Muscle layer of colon (tissue), 2 donors: Measurements from ENCODE around the gene C1QL2.

Experiments used
- H3K27ac ChIP-seq: one replicate; pipeline ENCODE4 v1.7.0; 2013; ENCODE audit warnings: low read depth, mild to moderate bottlenecking, low read length, moderate library complexity
- H3K27me3 ChIP-seq, 2 donors: one replicate each; pipeline ENCODE4 v1.7.0; 2013; ENCODE audit warnings: low read length in 2 of 2, mild to moderate bottlenecking in 2 of 2; ENCODE audit not compliant: insufficient read depth in 2 of 2, control insufficient read depth in 1 of 2
- H3K36me3 ChIP-seq: one replicate; pipeline ENCODE4 v1.7.0; 2013; ENCODE audit warnings: mild to moderate bottlenecking, low read length; ENCODE audit not compliant: insufficient read depth
- H3K4me1 ChIP-seq: one replicate; pipeline ENCODE4 v1.7.0; 2013; ENCODE audit warnings: mild to moderate bottlenecking, low read length; ENCODE audit not compliant: insufficient read depth
- H3K4me3 ChIP-seq, 2 donors: one replicate each; pipeline ENCODE4 v1.7.0; 2013; ENCODE audit warnings: low read length in 2 of 2, low read depth in 1 of 2, mild to moderate bottlenecking in 1 of 2, moderate library complexity in 1 of 2
- H3K9ac ChIP-seq: one replicate; pipeline ENCODE4 v1.7.0; 2013; ENCODE audit warnings: low read length
- H3K9me3 ChIP-seq: one replicate; pipeline ENCODE4 v1.7.0; 2013; ENCODE audit warnings: mild to moderate bottlenecking, low read length
- donor health status: abdominal sarcoma.
- donor health status: Adenocarcinoma of cecum.

Gene C1QL2

DNA sequence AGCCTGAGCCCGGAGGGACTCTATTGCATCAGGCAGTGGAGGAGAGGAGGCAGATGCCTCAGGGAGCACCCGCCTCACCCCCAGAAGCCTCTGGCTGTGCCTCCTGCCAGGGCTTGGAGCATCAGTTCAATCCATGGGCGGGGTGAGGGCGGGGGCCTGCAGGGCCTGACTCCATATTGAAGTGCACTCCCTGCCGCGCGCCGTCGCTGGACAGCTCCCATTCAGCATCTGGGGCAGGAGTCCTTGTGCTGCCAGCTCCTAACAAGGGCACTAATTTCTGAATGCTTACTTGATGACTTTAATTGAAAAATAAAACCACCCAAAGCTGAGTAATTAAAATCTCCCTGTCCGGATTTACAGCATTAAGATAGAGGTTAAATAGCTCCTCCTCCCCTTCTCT lies 23.8 kb downstream of the C1QL2 start:
- no peak overlapping the region for H3K4me3 ChIP-seq
- H3K36me3 ChIP-seq, result no peaks in the 10 kb centered on the region
- no peaks in the 10 kb centered on the region for H3K4me1 ChIP-seq
- H3K9ac ChIP-seq, result no peak overlapping the region
- H3K27ac ChIP-seq, result no peak overlapping the region
- no peaks in the 10 kb centered on the region for H3K9me3 ChIP-seq
- H3K27me3 ChIP-seq, result peaks cover 0 to 11% of the 10 kb centered on the region in 2 donors

- Histone ChIP-seq H3K27me3 (peaks cover 0 to 8% of the 10 kb centered on the region in 2 donors), H3K4me1 (no peaks in the 10 kb centered on the region), H3K9ac (no peak overlapping the region), H3K36me3 (no peaks in the 10 kb centered on the region), H3K9me3 (no peaks in the 10 kb centered on the region), H3K27ac (no peak overlapping the region), H3K4me3 (no peak overlapping the region)
Measured at GRCh38 chr2:119126650-119127049, 31.9 kb downstream of the C1QL2 start.

- H3K36me3 ChIP-seq, result no peaks in the 10 kb centered on the region
- no peaks in the 10 kb centered on the region for H3K4me1 ChIP-seq
- no peak overlapping the region for H3K4me3 ChIP-seq
- peaks cover 0 to 8% of the 10 kb centered on the region in 2 donors for H3K27me3 ChIP-seq
- no peak overlapping the region for H3K27ac ChIP-seq
- H3K9me3 ChIP-seq, result no peaks in the 10 kb centered on the region
- no peak overlapping the region for H3K9ac ChIP-seq
Measured at GRCh38 chr2:119123389-119123788, 35.2 kb downstream of the C1QL2 start.

GRCh38 chr2:119122663-119123062 lies 35.9 kb downstream of the C1QL2 start:
- H3K27ac ChIP-seq, result no peak overlapping the region
- H3K9ac ChIP-seq, result no peak overlapping the region
- H3K9me3 ChIP-seq, result no peaks in the 10 kb centered on the region
- no peaks in the 10 kb centered on the region for H3K4me1 ChIP-seq
- no peak overlapping the region for H3K4me3 ChIP-seq
- no peaks in the 10 kb centered on the region for H3K36me3 ChIP-seq
- H3K27me3 ChIP-seq, result peaks cover 0 to 8% of the 10 kb centered on the region in 2 donors

DNA sequence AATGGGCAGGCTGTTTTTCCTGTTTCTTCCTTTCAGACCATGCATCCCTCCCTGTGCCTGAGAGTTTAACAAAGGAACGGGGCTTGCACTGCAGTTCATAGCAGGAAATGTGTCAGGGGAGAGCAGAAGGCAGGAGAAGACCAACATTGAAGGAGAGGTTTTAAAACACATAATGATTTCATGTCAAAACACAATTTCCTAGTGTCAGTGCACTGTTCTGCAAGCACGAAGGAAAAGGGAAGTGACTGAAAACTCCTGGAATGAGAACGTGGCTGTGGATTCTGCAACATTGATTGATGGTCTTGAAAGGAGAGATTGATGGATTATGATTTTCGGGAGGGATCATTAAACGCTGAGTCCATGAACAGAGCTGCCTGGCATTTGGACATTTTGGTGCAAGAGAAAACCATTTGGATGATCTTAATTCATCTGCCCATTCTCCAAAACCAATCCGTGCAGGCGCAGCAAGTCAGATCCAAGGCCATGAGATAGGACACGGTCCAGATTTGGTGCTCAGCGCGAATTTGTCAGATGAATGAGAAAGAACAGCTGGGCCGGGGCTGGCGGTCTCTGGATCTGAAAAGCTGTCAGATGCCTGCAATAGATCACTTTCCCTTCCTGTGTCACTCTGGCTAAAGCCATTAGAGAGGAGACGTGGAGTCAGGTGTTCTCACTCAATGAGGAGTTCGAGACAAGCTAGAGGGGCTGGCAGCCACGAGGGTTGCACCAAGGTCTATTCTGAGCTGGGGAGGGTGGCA lies 38.4 kb downstream of the C1QL2 start:
- Histone ChIP-seq H3K27me3 (no peaks in the 10 kb centered on the region), H3K9ac (no peak overlapping the region), H3K9me3 (no peaks in the 10 kb centered on the region), H3K4me1 (no peaks in the 10 kb centered on the region), H3K27ac (no peak overlapping the region), H3K4me3 (no peak overlapping the region), H3K36me3 (no peaks in the 10 kb centered on the region)

DNA sequence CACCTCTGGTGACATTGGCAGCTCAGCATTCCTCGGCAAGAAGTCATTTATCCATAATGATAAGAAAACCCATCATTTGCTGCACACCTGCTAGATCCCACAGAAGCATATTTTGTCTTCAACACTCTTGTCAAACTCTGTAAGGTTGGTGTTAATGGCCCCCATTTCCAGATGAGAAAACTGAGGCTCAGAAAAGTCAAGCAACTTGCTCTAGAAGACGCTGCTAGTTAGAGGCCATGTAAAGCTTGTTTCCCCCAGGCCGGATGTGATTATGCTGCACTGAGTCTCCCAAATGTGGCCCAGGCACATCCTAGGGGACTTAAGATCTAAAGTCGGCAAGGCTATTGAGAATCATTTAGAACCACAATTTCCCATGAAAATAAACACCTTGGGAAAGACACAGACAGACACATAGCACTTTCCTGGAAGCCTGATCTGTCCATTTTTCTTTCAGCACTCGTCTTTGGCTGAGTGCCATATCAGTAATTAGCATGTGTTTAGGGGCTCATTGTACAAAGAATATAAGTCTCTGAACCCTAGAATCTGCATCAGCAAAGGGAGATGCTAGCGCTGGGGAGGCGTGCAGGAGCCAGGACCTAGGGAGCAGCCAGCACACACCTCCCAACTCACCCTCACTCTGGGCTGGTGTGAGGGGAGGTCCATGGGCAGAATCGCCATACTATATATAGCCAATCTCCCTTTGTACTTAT lies 39.3 kb downstream of the C1QL2 start:
- Histone ChIP-seq H3K27ac (no peak overlapping the region), H3K4me1 (no peaks in the 10 kb centered on the region), H3K9me3 (no peaks in the 10 kb centered on the region), H3K36me3 (no peaks in the 10 kb centered on the region), H3K4me3 (no peak overlapping the region), H3K27me3 (no peaks in the 10 kb centered on the region), H3K9ac (no peak overlapping the region)

DNA sequence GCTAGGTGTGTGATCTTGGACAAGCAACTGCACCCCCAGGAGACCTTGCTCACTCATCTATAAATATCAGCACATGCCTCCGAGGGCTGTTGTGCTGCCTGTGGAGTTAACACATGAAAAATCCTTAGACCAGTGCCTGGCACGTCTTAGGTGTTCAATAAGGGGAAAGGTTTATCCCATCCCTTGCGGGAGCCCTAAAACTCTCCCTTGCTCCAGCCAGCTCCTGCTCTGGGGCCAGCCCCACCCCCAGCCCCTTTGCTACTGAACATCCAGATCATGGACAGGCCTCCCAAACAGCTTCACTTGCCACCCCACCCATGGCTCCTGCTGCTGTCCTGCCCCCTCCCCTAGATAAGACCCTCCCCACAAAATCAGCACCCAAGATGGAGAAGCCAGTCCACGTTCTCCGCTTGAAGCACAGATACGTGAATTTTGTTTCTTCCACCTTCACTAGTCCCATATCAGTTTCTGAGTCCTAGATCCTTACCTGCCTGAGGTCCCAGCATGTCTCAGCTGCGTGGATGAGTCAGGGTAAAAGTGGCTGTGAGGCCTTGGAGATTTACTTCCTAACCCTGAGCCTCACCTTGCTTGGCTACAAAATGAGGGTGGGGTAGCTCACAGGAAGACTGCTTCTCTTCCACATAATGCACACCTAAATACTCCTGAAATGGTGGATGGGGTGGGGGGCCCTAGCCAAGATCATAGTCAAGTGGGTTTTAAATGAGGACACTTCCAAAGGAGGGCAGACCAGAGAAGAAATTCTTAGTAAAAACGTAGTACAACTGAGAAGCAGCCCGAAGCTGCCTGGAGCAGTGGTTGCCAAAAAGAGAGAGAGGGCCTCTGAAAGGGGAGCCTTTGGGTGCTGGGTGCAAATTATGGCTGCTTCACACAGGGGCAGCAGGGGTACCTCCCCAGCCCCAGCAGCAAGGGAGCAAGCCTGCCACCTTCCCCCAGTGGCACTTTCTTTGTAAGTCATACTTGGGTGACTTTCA lies 40.4 kb downstream of the C1QL2 start:
- no peaks in the 10 kb centered on the region for H3K27me3 ChIP-seq
- H3K4me3 ChIP-seq, result no peak overlapping the region

DNA sequence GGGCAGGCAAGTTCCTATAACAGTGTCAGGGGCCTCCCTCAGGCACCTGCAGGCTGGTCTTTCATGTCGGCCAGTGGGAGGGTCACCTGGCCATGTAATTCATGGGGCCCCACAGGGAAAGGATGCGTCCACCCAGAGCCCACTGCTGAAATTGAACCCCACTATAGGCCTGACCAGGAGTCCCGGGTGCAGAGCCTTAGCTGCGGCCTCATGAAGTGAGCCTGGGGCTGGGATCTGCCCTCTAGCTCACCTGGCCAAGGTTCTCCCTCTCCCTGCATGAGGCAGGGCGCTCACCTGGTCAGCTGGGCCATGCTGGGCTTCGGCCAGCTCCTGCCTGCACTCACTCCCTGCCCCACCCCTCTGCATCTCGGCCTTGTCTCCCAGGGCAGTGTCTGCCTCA lies 41.1 kb downstream of the C1QL2 start:
- no peaks in the 10 kb centered on the region for H3K9me3 ChIP-seq
- H3K4me1 ChIP-seq, result no peaks in the 10 kb centered on the region
- H3K27ac ChIP-seq, result no peak overlapping the region
- no peaks in the 10 kb centered on the region for H3K36me3 ChIP-seq
- no peak overlapping the region for H3K9ac ChIP-seq
- no peaks in the 10 kb centered on the region for H3K27me3 ChIP-seq
- H3K4me3 ChIP-seq, result no peak overlapping the region

More for the DNA sequence above, 40.4 kb downstream of the C1QL2 start:
- no peaks in the 10 kb centered on the region for H3K4me1 ChIP-seq
- no peak overlapping the region for H3K27ac ChIP-seq
- no peaks in the 10 kb centered on the region for H3K36me3 ChIP-seq
- no peak overlapping the region for H3K9ac ChIP-seq
- no peaks in the 10 kb centered on the region for H3K9me3 ChIP-seq

DNA sequence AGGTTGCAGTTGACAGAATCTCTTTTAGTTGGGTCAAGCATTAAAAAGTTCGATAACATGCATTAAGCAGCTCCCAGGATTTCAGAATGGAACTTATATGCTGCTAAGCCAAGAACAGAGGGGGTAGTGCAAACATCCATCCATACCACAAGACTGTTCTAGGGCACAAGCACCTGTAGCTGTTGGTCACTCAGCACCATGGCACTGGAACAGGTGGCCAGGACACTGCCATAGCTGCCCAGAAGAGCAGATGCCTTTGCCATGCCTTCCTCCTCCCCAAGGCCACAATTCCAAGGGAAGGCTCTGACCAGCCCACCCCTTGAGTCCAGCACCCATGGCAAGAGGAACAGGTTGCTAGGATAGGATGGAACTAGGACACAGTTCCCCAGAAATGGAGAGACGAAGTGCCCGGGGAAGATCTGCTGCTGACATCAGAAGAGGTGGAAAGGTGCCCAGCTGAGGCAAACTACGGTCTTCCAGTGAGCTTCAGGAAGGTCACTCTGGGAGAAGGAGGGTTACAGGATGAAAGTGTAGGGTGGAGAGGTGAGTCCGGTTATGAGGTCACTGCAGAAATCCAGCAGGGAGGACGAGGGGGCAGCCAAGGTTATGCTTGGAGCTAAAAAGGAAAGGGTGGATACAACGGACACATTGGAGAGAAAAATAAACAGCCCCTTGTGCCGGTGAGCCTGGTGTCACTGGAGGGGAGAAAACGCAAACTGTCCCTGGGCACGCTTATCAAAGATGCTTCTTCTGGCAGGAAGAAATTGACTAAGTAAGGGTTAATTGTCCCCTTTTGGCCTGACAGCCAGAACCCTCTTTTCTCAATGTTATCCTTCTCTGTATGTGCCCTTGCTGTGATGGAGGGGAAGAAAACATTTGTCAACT lies 41.9 kb downstream of the C1QL2 start:
- no peaks in the 10 kb centered on the region for H3K9me3 ChIP-seq
- no peaks in the 10 kb centered on the region for H3K36me3 ChIP-seq
- no peak overlapping the region for H3K9ac ChIP-seq
- no peaks in the 10 kb centered on the region for H3K4me1 ChIP-seq
- H3K27ac ChIP-seq, result no peak overlapping the region
- no peak overlapping the region for H3K4me3 ChIP-seq
- no peaks in the 10 kb centered on the region for H3K27me3 ChIP-seq

DNA sequence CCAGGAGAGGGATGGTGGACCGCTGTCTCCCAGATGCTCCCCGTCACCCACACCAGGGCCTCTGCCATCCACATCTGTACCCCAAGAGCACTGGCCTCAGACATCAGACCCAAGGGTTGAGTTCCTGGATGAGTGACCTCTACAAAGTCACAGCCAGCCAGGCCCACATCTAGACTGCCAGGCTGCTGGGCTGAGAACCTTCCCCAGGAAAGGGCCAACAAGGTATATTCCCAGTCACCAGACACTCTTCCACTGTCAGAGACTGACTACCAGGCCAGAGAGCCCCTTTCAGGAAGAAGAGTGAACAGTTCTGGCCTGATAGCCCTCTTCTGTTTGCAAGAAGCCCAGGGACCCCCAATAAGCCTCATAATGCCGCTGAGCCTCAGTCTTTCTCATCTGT lies 44.3 kb downstream of the C1QL2 start:
- no peaks in the 10 kb centered on the region for H3K27me3 ChIP-seq

More for the DNA sequence above, 44.3 kb downstream of the C1QL2 start:
- H3K4me3 ChIP-seq, result no peak overlapping the region
- no peak overlapping the region for H3K9ac ChIP-seq
- no peaks in the 10 kb centered on the region for H3K36me3 ChIP-seq
- H3K9me3 ChIP-seq, result no peaks in the 10 kb centered on the region
- no peaks in the 10 kb centered on the region for H3K4me1 ChIP-seq
- H3K27ac ChIP-seq, result no peak overlapping the region
